Heart left ventricle (tissue), 16 donors: ENCODE results near the gene ST8SIA6. TPM values are rescaled to one million over a fixed set of nuclear protein-coding genes. Genes with fewer than 3 reads are reported as not detected.

ENCODE experiments used
- ATAC-seq, 4 donors: fragments of 200-7000 bp; cut with Tn5 transposase; one replicate each; pipeline ENCODE4 v1.9.1; 2020 to 2022; ENCODE audit warnings: moderate library complexity in 4 of 4, mild to moderate bottlenecking in 3 of 4, moderate number of reproducible peaks in 1 of 4
- DNase-seq, 5 donors: peaks; one replicate each; pipeline ENCODE4 v3.0.0-alpha.2; 2020
- H3K27ac ChIP-seq, 12 donors: fragments of 200-600 bp; sonication (generic) in 4 of 12; one replicate each; pipeline versions ENCODE4 v1.5.0 to v1.8.0; 2016 to 2022; ENCODE audit warnings: mild to moderate bottlenecking in 2 of 12
- H3K27me3 ChIP-seq, 9 donors: fragments of 200-600 bp; sonication (generic) in 2 of 9; one replicate each; pipeline versions ENCODE4 v1.5.1 to v1.8.0; 2016 to 2022; ENCODE audit warnings: mild to moderate bottlenecking in 3 of 9
- H3K36me3 ChIP-seq, 9 donors: fragments of 200-600 bp; sonication (generic) in 2 of 9; one replicate each; pipeline versions ENCODE4 v1.5.0 to v1.8.0; 2018 to 2022; ENCODE audit warnings: mild to moderate bottlenecking in 2 of 9
- H3K4me1 ChIP-seq, 12 donors: fragments of 200-600 bp; sonication (generic) in 4 of 12; one replicate each; pipeline versions ENCODE4 v1.5.0 to v1.8.0; 2016 to 2022; ENCODE audit warnings: mild to moderate bottlenecking in 3 of 12
- H3K4me3 ChIP-seq, 12 donors: fragments of 200-600 bp; sonication (generic) in 4 of 12; one replicate each; pipeline versions ENCODE4 v1.5.0 to v1.8.0; 2017 to 2022; ENCODE audit warnings: mild to moderate bottlenecking in 9 of 12, moderate library complexity in 4 of 12
- H3K9me3 ChIP-seq, 12 donors: fragments of 200-600 bp; sonication (generic) in 4 of 12; one replicate each; pipeline versions ENCODE4 v1.5.0 to v1.8.0; 2016 to 2022; ENCODE audit warnings: mild to moderate bottlenecking in 1 of 12
- POLR2A ChIP-seq, 2 donors: fragments of 450-650 bp; IDR thresholded peaks; one replicate each; pipeline ENCODE4 v1.6.1; 2017; ENCODE audit warnings: antibody characterized with exemption in 2 of 2, mild to moderate bottlenecking in 2 of 2, moderate library complexity in 2 of 2
- WGBS, 4 donors: extraction: QIAGEN DNeasy Blood & Tissue Kit in 2 of 4; methylation state at CpG; one replicate each; pipeline versions ENCODE4 v1.1.5 to v1.1.7; 2013 to 2018; 5-methylcytosine and 5-hydroxymethylcytosine counted together
- intact Hi-C, 10 donors: fragments of 100-400 bp; cut with DNase I; formaldehyde crosslinking; loops; one replicate each; pipeline versions ENCODE4 v1.11.1 to v1.14.2; 2022
- polyA plus RNA-seq, 2 donors: library from polyadenylated mRNA; stranded (reverse); fragments of 200-250 nt; gene quantifications; one replicate each; pipeline ENCODE4 v1.2.3, GENCODE V29; 2013
- total RNA-seq, 9 donors: library from RNA; depleted of rRNA in 2 of 9; stranded (reverse); fragments of >200 nt in 2 of 9; fragmentation: NEBNext Ultra II Directional in 3 of 9; extraction: Animal tissue kit (Norgen Biotek cat#: 25700) in 3 of 9; gene quantifications; one replicate each; pipeline versions ENCODE4 v1.1.0 to v1.2.4, GENCODE V29; 2016 to 2023
- TF ChIP-seq, protein P1 (sequence below), 12 donors: fragments of 200-600 bp; sonication (generic) in 4 of 12; IDR thresholded peaks; one replicate each; pipeline versions ENCODE4 v1.5.0 to v1.8.0; 2018 to 2022; ENCODE audit warnings: antibody characterized with exemption in 12 of 12, mild to moderate bottlenecking in 5 of 12
- donor health status: ischemic (EF 13 %, LVEDD 7.1; RV severe dilation, severe dysfunction).
- donor health status: healthy with polysubstance abuse.
- donor health status: DM: no; HTN: yes; CAD: no.
- donor health status: DM: no; HTN: no; CAD: no.
- donor health status: ischemic (EF 25% LVEDD 6.9; RV normal size, moderate dysfunction).
- donor health status: ischemic (EF 25% LVEDD 5.7; RV mildly dilated, moderate dysfunction).
- donor health status: healthy.
- donor health status: DM: yes; HTN: yes; CAD: no.
- donor health status: ischemic (EF 35%, LVEDD 5.7; RV mildly dilated, moderate dysfunction).
- donor health status: nonischemic (EF 11% LVEDD 7.7; RV severe dilation, severe dysfunction).
- donor health status: DM: yes; HTN: yes; CAD: no.
- donor health status: PGD.
- donor health status: ischemic (EF 29% LVEDD 5.4; RV normal size, mild dysfunction).
- donor health status: nonischemic (EF 23%, LVEDD 6.1; RV moderate dilation, normal function).

Gene ST8SIA6
- total and polyA plus RNA-seq, 11 donors, result 0.80 to 10.1 (median 5.0) TPM

DNA sequence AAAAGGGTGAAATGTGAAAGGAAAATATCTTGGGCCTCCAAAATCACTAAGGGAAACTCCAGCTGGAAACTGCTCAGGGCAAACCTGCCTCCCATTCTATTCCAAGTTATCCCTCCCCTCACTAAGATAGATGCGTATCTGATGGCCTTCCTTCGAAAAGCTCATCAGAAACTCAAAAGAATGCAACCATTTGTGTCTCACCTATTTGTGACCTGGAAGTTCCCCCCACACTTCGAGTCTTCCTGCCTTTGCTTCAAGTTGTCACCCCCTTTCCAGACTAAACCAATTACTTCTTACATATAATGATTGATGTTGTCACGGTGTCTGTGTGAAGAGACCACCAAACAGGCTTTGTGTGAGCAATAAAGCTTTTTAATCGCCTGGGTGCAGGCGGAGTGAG is 69.3 kb downstream of the ST8SIA6 start:
- ATAC-seq, result no peak
- intact Hi-C loops, result no loop called here
- Histone ChIP-seq H3K9me3 (no peaks in the 10 kb centered on the region), H3K27ac (peak overlapping the region in 4 of 12 donors; percentile 16 to 61 (median 33)), H3K36me3 (no peaks in the 10 kb centered on the region), H3K27me3 (no peaks in the 10 kb centered on the region), H3K4me1 (peaks cover 0 to 51% (median 4%) of the 10 kb centered on the region in 12 donors), H3K4me3 (no peak overlapping the region)
- TF ChIP-seq, protein P1, sequence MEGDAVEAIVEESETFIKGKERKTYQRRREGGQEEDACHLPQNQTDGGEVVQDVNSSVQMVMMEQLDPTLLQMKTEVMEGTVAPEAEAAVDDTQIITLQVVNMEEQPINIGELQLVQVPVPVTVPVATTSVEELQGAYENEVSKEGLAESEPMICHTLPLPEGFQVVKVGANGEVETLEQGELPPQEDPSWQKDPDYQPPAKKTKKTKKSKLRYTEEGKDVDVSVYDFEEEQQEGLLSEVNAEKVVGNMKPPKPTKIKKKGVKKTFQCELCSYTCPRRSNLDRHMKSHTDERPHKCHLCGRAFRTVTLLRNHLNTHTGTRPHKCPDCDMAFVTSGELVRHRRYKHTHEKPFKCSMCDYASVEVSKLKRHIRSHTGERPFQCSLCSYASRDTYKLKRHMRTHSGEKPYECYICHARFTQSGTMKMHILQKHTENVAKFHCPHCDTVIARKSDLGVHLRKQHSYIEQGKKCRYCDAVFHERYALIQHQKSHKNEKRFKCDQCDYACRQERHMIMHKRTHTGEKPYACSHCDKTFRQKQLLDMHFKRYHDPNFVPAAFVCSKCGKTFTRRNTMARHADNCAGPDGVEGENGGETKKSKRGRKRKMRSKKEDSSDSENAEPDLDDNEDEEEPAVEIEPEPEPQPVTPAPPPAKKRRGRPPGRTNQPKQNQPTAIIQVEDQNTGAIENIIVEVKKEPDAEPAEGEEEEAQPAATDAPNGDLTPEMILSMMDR (IDR thresholded peaks at IDR 0.05), result no peak
- no peak for TF ChIP-seq POLR2A (IDR thresholded peaks at IDR 0.05)
- no peak for DNase-seq
- WGBS, 4 donors, result 56 to 75% (median 67%) methylated on average over 6 of the region's 6 CpGs

DNA sequence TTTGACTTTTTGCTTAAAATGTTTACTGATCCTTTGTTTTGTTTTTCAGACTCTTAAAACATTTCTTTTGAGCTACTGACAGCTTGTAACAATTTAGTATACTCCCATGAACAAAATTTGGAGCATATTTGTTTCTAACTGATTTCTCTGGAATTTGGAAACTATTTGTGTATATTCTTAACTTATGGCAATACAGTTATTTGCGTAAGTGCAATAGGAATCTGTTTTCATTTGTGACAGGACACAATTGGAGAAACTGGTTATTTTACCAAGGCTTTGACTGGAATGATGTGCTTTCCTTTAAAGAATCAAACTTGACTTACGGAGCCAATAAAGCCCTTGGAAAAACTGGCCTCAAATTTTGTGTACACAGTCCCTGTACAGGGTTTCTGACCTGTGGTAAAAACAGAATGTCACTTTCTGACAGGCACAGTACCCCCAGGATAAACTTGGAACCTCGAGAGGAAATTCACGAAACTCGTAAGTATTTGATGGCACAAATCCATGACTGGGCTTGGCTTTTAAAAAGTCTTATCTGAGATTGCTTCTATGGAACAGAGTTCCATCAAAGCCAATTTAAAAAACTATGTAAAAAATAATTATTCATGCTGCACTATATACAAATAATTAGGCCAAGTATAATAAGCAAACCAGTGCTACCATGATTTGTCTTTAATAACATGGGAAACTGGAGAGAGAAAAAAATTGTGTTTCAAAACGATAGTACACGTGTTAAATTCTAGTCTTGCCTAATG is 70.4 kb downstream of the ST8SIA6 start:
- H3K36me3 ChIP-seq, result no peaks in the 10 kb centered on the region
- intact Hi-C loops, result no loop called here
- 46 to 60% (median 52%) methylated on average over 7 of the region's 7 CpGs for WGBS, 4 donors
- H3K27ac ChIP-seq, result peak overlapping the region in 5 of 12 donors; percentile 3 to 61 (median 33)
- H3K4me3 ChIP-seq, result peak overlapping the region in 1 of 12 donors; percentile 1
- ATAC-seq, result no peak
- no peaks in the 10 kb centered on the region for H3K9me3 ChIP-seq
- peak in 1 of 5 donors; percentile 9 for DNase-seq
- peaks cover 0 to 51% (median 4%) of the 10 kb centered on the region in 12 donors for H3K4me1 ChIP-seq
- no peaks in the 10 kb centered on the region for H3K27me3 ChIP-seq
- TF ChIP-seq POLR2A (IDR thresholded peaks at IDR 0.05), result no peak
- TF ChIP-seq, protein P1 (IDR thresholded peaks at IDR 0.05), result no peak

DNA sequence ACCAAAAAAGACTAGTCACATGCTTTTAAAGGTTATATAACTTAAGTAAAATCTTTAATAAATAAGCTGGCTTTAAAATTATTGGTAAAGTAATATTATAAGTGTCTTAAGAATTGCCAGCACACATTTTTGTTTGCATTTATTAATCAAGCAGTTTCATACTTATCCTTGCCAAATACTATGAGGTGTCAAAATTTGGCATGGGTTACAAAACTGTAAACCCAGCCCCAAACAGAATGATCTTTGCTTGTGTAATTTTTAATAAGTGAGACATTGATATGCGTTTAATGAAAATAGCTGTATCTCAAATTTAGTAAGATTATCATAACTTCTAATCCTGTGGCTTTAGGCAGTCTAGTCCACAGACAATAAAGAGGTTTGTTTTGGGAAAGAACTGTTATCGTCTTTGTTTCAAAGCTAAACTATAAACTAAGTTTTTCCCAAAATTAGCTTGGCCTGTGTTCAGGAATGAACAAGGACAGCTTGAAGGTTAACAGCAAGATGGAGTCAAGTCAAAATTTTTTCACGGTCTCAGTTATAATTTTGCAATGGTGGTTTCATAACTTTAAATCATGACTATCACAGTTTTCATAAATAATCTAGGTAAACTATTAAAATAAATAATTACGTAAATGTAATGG is 72.8 kb downstream of the ST8SIA6 start:
- intact Hi-C loops, result no loop called here
- 74 to 78% (median 77%) methylated on average over 4 of the region's 4 CpGs for WGBS, 4 donors
- peaks cover 0 to 42% (median 4%) of the 10 kb centered on the region in 12 donors for H3K4me1 ChIP-seq
- DNase-seq (no peak), ATAC-seq (no peak)
- H3K27me3 ChIP-seq, result no peaks in the 10 kb centered on the region
- H3K9me3 ChIP-seq, result no peaks in the 10 kb centered on the region
- no peak for TF ChIP-seq POLR2A (IDR thresholded peaks at IDR 0.05)
- TF ChIP-seq, protein P1 (IDR thresholded peaks at IDR 0.05), result no peak
- H3K27ac ChIP-seq, result no peak overlapping the region
- no peak overlapping the region for H3K4me3 ChIP-seq
- H3K36me3 ChIP-seq, result no peaks in the 10 kb centered on the region

DNA sequence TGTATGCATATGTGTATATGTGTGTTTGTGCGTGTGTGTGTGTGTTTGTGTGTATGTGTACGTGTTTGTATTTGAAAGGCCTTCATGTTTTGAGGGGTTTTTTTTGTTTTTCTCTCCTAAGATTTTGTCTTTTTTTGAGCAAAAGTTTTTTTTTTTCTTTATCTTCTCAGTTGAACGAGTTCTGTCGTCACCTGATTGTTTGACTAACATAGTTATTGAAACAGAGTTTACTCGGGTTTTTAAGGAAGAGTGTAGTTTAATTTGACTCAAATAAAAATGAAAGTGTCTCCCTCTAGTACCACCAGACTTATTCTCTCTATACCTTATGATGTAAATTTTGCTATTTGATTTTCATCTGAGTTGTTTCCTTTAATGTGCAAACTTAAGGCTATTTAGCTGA is 73.5 kb downstream of the ST8SIA6 start:
- no peak for DNase-seq
- H3K9me3 ChIP-seq, result no peaks in the 10 kb centered on the region
- intact Hi-C loops, result no loop called here
- ATAC-seq, result no peak
- no peaks in the 10 kb centered on the region for H3K36me3 ChIP-seq
- TF ChIP-seq, protein P1 (IDR thresholded peaks at IDR 0.05), result no peak
- no peak for TF ChIP-seq POLR2A (IDR thresholded peaks at IDR 0.05)
- WGBS, 4 donors, result 57 to 77% (median 67%) methylated on average over 5 of the region's 5 CpGs
- H3K27me3 ChIP-seq, result no peaks in the 10 kb centered on the region
- H3K27ac ChIP-seq, result no peak overlapping the region
- H3K4me1 ChIP-seq, result peaks cover 0 to 42% (median 4%) of the 10 kb centered on the region in 12 donors
- no peak overlapping the region for H3K4me3 ChIP-seq
